NOMO-1 treated with DMSO at 0.1 percent for 48 hours (cell line): ENCODE results near the gene PLCB2.

ENCODE experiments used
- DNase-seq: peaks from one replicate; lab custom pipeline; 2025; ENCODE audit not compliant: unreplicated experiment; lab: John Stamatoyannopoulos, UW

PLCB2 gene

GRCh38 chr15:40274350-40275274 is 33.1 kb downstream of the PLCB2 start:
- peak; percentile 75 for DNase-seq

- DNase-seq: no peak
These were observed 34.3 kb downstream of the PLCB2 start for GRCh38 chr15:40273428-40273827.

- no peak for DNase-seq
These were observed 35.2 kb downstream of the PLCB2 start for GRCh38 chr15:40272485-40273056.

- no peak for DNase-seq
These were observed 35.9 kb downstream of the PLCB2 start for GRCh38 chr15:40271685-40272484.

- no peak for DNase-seq
These were observed 37.3 kb downstream of the PLCB2 start for GRCh38 chr15:40270246-40270995.

- no peak for DNase-seq
These were observed 38.1 kb downstream of the PLCB2 start for GRCh38 chr15:40269604-40270003.

GRCh38 chr15:40267670-40268069 is 40.1 kb downstream of the PLCB2 start:
- no peak for DNase-seq

- peak; percentile 41 for DNase-seq
These were observed 40.9 kb downstream of the PLCB2 start for GRCh38 chr15:40266828-40267304.

- DNase-seq: no peak
These were observed 41.9 kb downstream of the PLCB2 start for GRCh38 chr15:40265875-40266274.

GRCh38 chr15:40265355-40265754 is 42.4 kb downstream of the PLCB2 start:
- DNase-seq: no peak

- no peak for DNase-seq
These were observed 43.2 kb downstream of the PLCB2 start for GRCh38 chr15:40264321-40265153.

- no peak for DNase-seq
These were observed 44.5 kb downstream of the PLCB2 start for GRCh38 chr15:40263024-40263754.

GRCh38 chr15:40259021-40259420 is 48.7 kb downstream of the PLCB2 start:
- no peak for DNase-seq

- no peak for DNase-seq
These were observed 49.2 kb downstream of the PLCB2 start for GRCh38 chr15:40258544-40258943.

GRCh38 chr15:40257656-40258450 is 49.9 kb downstream of the PLCB2 start:
- DNase-seq: no peak

- DNase-seq: peak; percentile 17
These were observed 51.0 kb downstream of the PLCB2 start for GRCh38 chr15:40256638-40257235.

GRCh38 chr15:40255033-40255432 is 52.7 kb downstream of the PLCB2 start:
- no peak for DNase-seq

GRCh38 chr15:40254452-40254851 is 53.3 kb downstream of the PLCB2 start:
- DNase-seq: no peak
